Measurements from ENCODE around the gene ZNF862. TPM values are rescaled to one million over a fixed set of nuclear protein-coding genes. Genes with fewer than 3 reads are reported as not detected.
A peak's percentile ranks its signal among the peaks of the same experiment; 100 is the strongest.

ZNF862 gene
- total and polyA plus RNA-seq, 2 experiments from 2014 or later = 0.94 to 2.3 TPM

- Histone ChIP-seq H3K4me2 (no peak overlapping the region), H4K20me1 (replicated peaks; ENCODE audit: insufficient read depth) (no peaks in the 10 kb centered on the region), H3K36me3 (ENCODE audit: insufficient read depth) (no peaks in the 10 kb centered on the region), H2AFZ (no peak overlapping the region), H3F3A (replicated peaks; ENCODE audit: low read depth) (no peaks in the 10 kb centered on the region), H3K4me1 (ENCODE audit: insufficient read depth) (no peaks in the 10 kb centered on the region), H3K79me2 (replicated peaks; ENCODE audit: insufficient read depth) (no peaks in the 10 kb centered on the region), H3K27me3 (ENCODE audit: insufficient read depth) (no peaks in the 10 kb centered on the region), H3K9me2 (ENCODE audit: insufficient read depth) (no peaks in the 10 kb centered on the region), H3K27ac (ENCODE audit: low read depth) (no peak overlapping the region), H3K4me3 (no peak overlapping the region)
- Mint-ChIP-seq H3K27me3 (ENCODE audit: insufficient read depth, low read depth, poor library complexity) (peaks cover 13% of the 10 kb centered on the region), H3K36me3 (ENCODE audit: low read depth) (no peaks in the 10 kb centered on the region; the same call in 2 of the 3 replicates), H3K9me3 (no peaks in the 10 kb centered on the region), H3K27ac (no peak overlapping the region), H3K4me3 (no peak overlapping the region), H3K4me1 (peaks cover 12% of the 10 kb centered on the region)
- peak; percentile 25 for ATAC-seq
- no peak for DNase-seq (ENCODE audit: low spot score)
- TF ChIP-seq, protein P1, sequence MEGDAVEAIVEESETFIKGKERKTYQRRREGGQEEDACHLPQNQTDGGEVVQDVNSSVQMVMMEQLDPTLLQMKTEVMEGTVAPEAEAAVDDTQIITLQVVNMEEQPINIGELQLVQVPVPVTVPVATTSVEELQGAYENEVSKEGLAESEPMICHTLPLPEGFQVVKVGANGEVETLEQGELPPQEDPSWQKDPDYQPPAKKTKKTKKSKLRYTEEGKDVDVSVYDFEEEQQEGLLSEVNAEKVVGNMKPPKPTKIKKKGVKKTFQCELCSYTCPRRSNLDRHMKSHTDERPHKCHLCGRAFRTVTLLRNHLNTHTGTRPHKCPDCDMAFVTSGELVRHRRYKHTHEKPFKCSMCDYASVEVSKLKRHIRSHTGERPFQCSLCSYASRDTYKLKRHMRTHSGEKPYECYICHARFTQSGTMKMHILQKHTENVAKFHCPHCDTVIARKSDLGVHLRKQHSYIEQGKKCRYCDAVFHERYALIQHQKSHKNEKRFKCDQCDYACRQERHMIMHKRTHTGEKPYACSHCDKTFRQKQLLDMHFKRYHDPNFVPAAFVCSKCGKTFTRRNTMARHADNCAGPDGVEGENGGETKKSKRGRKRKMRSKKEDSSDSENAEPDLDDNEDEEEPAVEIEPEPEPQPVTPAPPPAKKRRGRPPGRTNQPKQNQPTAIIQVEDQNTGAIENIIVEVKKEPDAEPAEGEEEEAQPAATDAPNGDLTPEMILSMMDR (conservative IDR thresholded peaks at IDR 0.05; ENCODE audit: low read depth in 2 of 2) = peak; percentile 21 to 28; a peak in 2 of 4 replicates
- TF ChIP-seq, protein P2, sequence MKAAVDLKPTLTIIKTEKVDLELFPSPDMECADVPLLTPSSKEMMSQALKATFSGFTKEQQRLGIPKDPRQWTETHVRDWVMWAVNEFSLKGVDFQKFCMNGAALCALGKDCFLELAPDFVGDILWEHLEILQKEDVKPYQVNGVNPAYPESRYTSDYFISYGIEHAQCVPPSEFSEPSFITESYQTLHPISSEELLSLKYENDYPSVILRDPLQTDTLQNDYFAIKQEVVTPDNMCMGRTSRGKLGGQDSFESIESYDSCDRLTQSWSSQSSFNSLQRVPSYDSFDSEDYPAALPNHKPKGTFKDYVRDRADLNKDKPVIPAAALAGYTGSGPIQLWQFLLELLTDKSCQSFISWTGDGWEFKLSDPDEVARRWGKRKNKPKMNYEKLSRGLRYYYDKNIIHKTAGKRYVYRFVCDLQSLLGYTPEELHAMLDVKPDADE (IDR thresholded peaks at IDR 0.05) = no peak
Observed at GRCh38 chr7:149832332-149833041, 5.7 kb upstream of the ZNF862 start.

GRCh38 chr7:149833495-149834130 lies 4.6 kb upstream of the ZNF862 start:
- H3K36me3 ChIP-seq (ENCODE audit: insufficient read depth) = no peaks in the 10 kb centered on the region
- TF ChIP-seq, protein P3, sequence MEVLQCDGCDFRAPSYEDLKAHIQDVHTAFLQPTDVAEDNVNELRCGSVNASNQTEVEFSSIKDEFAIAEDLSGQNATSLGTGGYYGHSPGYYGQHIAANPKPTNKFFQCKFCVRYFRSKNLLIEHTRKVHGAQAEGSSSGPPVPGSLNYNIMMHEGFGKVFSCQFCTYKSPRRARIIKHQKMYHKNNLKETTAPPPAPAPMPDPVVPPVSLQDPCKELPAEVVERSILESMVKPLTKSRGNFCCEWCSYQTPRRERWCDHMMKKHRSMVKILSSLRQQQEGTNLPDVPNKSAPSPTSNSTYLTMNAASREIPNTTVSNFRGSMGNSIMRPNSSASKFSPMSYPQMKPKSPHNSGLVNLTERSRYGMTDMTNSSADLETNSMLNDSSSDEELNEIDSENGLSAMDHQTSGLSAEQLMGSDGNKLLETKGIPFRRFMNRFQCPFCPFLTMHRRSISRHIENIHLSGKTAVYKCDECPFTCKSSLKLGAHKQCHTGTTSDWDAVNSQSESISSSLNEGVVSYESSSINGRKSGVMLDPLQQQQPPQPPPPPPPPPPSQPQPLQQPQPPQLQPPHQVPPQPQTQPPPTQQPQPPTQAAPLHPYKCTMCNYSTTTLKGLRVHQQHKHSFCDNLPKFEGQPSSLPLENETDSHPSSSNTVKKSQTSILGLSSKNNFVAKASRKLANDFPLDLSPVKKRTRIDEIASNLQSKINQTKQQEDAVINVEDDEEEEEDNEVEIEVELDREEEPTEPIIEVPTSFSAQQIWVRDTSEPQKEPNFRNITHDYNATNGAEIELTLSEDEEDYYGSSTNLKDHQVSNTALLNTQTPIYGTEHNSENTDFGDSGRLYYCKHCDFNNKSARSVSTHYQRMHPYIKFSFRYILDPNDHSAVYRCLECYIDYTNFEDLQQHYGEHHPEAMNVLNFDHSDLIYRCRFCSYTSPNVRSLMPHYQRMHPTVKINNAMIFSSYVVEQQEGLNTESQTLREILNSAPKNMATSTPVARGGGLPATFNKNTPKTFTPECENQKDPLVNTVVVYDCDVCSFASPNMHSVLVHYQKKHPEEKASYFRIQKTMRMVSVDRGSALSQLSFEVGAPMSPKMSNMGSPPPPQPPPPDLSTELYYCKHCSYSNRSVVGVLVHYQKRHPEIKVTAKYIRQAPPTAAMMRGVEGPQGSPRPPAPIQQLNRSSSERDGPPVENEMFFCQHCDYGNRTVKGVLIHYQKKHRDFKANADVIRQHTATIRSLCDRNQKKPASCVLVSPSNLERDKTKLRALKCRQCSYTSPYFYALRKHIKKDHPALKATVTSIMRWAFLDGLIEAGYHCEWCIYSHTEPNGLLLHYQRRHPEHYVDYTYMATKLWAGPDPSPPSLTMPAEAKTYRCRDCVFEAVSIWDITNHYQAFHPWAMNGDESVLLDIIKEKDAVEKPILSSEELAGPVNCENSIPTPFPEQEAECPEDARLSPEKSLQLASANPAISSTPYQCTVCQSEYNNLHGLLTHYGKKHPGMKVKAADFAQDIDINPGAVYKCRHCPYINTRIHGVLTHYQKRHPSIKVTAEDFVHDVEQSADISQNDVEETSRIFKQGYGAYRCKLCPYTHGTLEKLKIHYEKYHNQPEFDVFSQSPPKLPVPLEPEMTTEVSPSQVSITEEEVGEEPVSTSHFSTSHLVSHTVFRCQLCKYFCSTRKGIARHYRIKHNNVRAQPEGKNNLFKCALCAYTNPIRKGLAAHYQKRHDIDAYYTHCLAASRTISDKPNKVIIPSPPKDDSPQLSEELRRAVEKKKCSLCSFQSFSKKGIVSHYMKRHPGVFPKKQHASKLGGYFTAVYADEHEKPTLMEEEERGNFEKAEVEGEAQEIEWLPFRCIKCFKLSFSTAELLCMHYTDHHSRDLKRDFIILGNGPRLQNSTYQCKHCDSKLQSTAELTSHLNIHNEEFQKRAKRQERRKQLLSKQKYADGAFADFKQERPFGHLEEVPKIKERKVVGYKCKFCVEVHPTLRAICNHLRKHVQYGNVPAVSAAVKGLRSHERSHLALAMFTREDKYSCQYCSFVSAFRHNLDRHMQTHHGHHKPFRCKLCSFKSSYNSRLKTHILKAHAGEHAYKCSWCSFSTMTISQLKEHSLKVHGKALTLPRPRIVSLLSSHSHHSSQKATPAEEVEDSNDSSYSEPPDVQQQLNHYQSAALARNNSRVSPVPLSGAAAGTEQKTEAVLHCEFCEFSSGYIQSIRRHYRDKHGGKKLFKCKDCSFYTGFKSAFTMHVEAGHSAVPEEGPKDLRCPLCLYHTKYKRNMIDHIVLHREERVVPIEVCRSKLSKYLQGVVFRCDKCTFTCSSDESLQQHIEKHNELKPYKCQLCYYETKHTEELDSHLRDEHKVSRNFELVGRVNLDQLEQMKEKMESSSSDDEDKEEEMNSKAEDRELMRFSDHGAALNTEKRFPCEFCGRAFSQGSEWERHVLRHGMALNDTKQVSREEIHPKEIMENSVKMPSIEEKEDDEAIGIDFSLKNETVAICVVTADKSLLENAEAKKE (CRISPR knock-in tag; IDR thresholded peaks at IDR 0.05) = no peak
- TF ChIP-seq POLR2AphosphoS5 (IDR thresholded peaks at IDR 0.05; ENCODE audit: low read depth) (no peak), ZNF114 (CRISPR knock-in tag; IDR thresholded peaks at IDR 0.05) (no peak), ZNF331 (CRISPR knock-in tag; IDR thresholded peaks at IDR 0.05; ENCODE audit: low read depth) (no peak), EZH2phosphoT487 (IDR thresholded peaks at IDR 0.05; ENCODE audit: unreplicated experiment) (no peak), JUNB (IDR thresholded peaks at IDR 0.05; ENCODE audit: unreplicated experiment) (no peak)
- TF ChIP-seq, protein P1 (conservative IDR thresholded peaks at IDR 0.05; ENCODE audit: low read depth in 2 of 2) = no peak

More at GRCh38 chr7:149833495-149834130, 4.6 kb upstream of the ZNF862 start:
- Histone ChIP-seq H3K4me2 (no peak overlapping the region), H4K20me1 (replicated peaks; ENCODE audit: insufficient read depth) (no peaks in the 10 kb centered on the region), H3K4me1 (ENCODE audit: insufficient read depth) (no peaks in the 10 kb centered on the region), H2AFZ (no peak overlapping the region), H3K79me2 (replicated peaks; ENCODE audit: insufficient read depth) (no peaks in the 10 kb centered on the region), H3K4me3 (no peak overlapping the region), H3K27ac (ENCODE audit: low read depth) (no peak overlapping the region), H3F3A (replicated peaks; ENCODE audit: low read depth) (no peaks in the 10 kb centered on the region), H3K27me3 (ENCODE audit: insufficient read depth) (no peaks in the 10 kb centered on the region), H3K9me2 (ENCODE audit: insufficient read depth) (no peaks in the 10 kb centered on the region)
- H3K4me3 Mint-ChIP-seq = no peak overlapping the region
- H3K36me3 Mint-ChIP-seq (ENCODE audit: low read depth) = no peaks in the 10 kb centered on the region; the same call in 2 of the 3 replicates
- H3K4me1 Mint-ChIP-seq = peaks cover 17% of the 10 kb centered on the region
- ATAC-seq (no peak), DNase-seq (ENCODE audit: low spot score) (no peak)
- H3K27ac Mint-ChIP-seq = no peak overlapping the region
- H3K9me3 Mint-ChIP-seq = no peaks in the 10 kb centered on the region
- H3K27me3 Mint-ChIP-seq (ENCODE audit: insufficient read depth, low read depth, poor library complexity) = peaks cover 7% of the 10 kb centered on the region
